NCI-H526 treated with DMSO at 0.1 percent for 48 hours (cell line): ENCODE data around the gene CREBBP.
"Not testable (repeated sequence)": the region's sequence is repeated elsewhere in the genome, so short reads cannot be mapped to it uniquely, and the experiment has no call there.

Source experiments
- DNase-seq: peaks from one replicate; lab custom pipeline; 2025; lab: John Stamatoyannopoulos, UW

The CREBBP gene

DNA sequence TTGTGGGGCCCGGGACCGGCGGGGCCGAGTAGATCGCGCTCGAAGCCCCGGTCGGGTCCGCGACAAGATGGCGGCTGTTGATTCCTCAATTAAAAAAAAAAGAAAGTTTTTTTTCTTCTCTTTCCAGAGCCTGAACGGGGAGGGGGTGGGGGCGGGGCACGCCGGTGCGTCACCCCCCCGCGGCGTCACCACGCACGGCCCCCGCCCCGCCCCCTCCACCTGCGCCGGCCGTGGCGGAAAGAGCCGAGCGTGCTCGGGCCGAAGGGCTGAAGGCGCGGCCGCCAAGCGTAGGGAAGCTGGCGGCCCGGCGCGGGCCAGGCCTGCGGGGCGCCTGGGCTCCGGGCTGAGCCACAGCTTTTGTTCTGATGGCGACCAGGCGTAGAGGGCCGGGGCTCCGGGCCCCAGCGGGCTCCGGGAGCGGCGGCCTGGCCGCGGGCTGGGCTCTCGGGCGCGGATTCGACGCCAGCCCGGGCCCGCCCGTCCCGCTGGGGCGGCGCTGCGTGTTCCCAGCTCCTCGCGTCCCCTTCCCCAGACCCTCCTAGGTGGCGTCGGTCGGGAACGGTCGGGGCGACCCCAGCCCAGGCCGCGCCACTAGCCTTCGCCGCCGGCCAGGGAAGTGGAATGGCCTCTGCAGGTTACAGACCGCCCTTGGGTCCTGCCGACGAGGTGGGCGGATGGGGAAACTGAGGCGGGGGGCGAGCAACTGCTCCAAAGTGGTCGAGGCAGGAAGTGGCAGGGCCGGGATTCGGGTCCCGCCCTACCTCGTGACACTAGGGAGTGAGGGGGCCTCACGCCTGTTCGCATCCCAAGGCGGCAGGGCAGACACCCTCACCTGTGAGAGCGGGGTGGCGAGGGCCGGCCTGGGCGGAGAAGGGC is at the start of gene CREBBP:
TSS of gene CREBBP (minus strand) at position 91 of the 876 bp plus-strand sequence. CDS start 797 bp downstream, outside the sequence.
- DNase-seq: peak; percentile 27

DNA sequence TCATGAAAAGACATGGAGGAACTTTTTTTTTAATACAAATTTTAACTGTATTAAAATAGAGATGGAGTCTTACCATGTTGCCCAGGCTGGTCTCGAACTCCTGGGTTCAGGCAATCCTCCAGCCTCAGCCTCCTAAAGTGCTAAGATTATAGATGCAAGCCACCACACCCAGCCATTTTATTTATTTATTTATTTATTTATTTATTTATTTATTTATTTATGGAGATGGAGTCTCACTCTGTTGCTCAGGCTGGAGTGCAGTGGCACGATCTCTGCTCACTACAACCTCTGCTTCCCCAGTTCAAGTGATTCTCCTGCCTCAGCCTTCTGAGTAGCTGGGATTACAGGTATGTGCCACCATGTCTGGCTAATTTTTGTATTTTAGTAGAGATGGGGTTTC is 46.6 kb upstream of the CREBBP start:
- not testable (repeated sequence) for DNase-seq

DNA sequence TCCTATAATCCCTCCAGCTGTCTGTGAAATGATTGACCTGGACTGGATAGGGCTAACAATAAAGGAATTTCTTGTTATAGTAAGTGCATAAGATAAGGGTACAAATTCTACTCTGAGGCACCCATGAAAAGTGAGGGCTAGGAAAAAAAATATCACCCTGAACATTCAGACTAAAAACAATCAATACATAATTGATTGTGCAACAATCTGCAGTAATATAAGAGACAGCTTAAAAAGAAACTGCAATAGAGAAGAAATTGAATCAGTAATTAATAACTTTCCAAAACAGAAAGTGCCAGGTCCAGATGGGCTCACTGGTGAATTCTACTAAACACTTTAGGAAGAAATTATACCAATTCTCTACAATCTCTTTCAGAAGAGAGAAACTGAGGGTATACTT is 44.2 kb upstream of the CREBBP start:
- DNase-seq: no peak

DNA sequence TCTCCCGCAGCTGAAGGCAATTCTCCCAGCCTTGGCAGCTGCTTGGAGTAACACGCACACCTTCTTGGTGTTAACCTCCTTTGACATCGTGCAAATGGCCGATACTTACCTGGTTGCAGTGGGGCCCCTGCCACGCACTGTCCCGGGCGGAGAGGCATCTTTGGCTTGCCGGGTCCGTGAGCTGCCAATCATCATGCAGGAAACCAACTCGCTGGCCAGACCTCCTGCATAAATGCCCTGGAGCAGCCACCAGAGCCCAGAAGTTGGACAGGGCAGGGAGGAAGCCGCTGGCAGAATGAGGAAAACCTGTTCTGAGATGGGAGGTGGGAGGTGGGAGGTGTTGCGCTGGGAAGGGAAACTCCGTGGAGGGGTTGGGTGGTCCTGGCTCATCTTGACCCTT is 41.7 kb upstream of the CREBBP start:
- DNase-seq: no peak

DNA sequence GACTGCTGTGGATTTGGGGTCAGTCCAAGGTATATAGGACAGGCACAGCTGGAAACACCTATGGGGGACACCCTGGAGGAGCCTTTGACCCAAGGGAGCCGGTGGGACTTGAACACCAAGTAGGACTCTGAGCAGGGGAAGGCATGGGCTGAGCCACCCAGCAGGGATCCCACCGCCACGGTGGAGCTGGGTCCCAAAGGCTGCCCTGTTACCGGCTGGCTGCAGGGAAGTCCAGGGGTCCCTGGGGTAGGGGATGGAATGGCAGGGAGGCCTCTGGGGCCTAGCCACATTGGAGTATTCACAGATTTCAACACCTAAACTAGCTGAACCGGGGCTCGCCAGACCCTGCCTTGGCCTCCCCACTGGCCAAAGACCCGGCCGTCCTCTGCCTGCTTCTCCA is 39.7 kb upstream of the CREBBP start:
- no peak for DNase-seq

DNA sequence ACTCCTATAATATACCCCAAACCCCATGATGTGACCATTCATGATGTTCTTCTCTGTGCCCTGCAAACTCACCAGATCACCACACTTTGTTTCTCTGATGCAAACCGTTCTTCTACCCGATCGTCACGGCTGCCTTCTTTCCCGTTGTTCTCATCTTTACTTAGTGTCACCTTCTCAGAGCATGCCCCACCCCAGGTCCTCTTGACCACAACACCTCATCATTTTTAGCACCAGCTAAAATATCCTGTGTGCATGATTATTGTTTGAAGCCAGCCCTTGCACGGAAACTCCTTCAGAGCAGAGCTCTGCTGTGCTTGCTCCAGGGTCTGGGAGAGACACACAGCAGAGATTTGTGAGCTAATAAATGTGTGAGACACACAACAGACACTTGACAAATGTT is 38.9 kb upstream of the CREBBP start:
- no peak for DNase-seq

DNA sequence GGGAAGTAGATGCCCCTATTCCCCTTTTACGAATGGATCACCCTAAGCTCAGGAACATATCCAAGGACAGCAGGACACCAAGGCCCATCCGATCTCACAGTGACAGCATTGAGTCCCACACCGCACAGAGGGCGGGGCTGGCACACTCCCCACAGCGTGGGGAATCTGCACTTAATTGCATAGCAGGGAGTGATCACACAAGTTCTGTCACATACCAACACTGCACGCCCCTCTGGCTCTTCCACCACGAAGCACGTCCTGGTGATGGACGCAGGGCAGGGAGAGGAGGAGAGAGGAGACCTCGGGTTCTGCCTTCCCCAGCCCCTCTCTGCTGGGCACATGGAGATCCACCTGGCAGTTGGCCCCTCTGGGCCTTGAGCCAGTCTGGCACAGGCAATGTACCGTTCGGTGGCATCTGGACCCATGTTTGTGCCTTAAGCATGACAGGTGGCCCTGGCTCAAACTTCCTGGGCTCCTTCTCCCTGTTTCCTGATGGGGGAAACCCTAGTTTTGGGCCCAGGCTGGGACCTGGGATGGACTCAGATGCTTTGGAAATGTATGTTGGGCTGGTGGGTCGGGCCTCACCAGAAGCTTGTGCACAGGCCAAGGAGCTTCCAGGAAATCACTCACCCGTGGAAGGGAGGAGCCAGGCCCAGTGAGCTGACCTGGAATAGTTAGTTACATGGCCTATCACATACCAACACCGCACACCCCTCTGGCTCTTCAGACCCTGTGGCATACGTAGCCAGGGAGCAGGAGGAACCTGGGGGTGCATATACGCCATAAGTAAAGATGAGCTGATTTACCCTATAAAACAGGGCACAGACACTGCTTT is 35.1 kb upstream of the CREBBP start:
- no peak for DNase-seq

DNA sequence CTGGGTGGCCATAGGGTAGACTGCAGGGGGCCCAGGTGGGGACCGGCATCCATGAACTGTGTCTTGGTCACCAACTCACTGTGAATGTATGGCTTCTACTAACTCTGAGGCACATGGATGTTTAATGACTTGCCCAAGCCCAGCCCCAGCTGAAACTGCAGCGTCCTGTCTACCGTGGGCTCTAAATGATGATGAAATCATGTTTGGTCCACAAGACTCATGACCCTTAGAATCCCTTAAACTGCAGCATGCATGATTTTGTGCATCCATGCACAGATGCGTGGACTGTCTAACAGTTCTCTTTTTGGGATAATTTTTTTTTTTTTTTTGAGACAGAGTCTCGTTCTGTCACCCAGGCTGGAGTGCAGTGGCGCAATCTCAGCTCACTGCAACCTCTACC is 32.4 kb upstream of the CREBBP start:
- DNase-seq: no peak

DNA sequence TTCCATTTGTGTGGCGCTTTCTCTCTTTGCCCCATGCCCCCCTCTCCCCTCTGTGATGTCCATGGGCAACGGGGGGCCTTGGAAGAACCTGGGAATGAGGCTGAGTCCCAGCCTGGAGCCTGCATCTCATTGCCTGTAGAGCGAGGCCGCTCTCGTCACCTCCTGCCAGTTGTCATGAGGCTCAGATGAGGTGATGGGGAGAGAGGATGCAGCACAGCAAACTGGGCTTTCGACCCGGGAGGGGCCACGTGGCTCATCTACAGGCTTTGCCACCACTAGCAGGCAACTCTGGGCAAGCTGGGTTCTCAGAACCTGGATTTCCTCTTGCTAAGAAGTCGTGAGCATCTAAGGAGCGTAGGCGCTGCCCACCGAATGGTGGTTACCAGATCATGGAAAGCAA is 31.9 kb upstream of the CREBBP start:
- no peak for DNase-seq

DNA sequence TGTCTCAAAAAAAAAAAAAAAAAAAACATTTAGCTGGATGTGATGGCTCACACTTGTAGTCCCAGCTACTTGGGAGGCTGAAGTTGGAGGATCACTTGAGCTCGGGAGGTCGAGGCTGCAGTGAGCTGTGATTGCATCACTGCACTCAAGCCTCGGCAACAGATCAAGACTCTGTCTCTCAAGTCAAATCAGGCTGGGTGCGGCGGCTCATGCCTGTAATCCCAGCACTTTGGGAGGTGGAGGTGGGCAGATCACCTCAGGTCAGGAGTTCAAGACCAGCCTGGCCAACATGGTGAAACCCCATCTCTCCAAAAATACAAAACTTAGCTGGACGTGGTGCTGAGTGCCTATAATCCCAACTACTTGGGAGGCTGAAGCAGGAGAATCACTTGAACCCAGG is 31.2 kb upstream of the CREBBP start:
- DNase-seq: not testable (repeated sequence)

DNA sequence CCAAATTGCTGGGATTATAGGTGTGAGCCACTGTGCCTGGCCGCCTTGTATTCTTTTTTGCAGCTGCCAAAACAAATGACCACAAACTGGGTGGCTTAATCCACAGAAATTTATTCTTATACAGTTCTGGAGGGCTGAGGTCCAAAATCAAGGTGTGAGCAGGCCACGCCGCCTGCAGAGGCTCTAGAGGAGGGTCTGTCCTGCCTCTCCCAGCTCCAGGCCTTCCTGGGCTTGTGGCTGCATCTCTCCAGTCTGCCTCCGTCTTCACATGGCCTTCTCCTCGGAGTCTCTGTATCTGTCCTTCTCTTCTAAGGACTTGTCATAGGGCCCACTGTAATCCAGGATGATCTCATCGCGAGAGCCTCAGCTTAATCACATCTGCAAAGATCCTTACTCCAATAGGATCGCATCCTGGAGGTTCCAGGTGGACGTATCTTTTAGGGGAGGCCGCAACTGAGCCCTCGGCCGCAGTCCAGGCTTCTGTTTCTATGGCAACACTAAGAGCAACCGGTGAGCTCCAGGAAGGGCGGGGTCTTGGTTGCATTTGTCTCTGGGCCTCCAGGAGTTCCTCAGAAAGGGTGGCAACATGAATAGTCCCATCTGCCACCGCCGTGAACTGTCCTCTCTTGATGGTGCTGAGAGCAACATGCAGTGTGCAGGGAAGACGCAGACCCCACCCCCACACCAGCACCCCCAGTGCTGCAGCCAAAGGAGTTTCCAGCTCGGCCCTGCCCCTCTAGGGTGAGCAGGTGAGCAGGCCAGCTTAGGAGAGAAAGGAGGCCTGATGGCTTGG is 29.5 kb upstream of the CREBBP start:
- DNase-seq: no peak

DNA sequence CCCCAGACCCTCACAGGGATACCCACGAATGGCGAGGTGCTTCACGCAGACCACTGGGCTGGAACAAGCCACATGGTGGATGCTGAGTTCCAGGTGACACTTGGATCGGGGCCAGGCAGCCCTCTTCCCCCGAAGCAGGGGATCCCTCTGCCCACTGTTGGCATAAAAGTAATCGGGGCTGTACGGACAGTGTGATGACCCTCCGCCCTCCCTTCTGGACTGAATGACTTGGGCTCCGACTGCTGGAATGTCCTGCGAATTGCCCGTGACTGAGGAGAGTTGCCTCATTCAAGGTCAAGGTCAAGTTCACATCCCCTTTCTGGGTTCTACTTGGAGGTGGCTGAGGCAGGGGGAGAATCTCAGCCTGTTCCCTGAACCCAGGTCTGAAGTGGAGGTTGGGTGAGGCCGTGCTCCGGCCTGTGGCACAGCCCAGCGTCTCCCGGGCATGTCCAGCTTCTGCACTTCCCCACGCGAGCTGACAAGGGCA is 28.5 kb upstream of the CREBBP start:
- DNase-seq: no peak

DNA sequence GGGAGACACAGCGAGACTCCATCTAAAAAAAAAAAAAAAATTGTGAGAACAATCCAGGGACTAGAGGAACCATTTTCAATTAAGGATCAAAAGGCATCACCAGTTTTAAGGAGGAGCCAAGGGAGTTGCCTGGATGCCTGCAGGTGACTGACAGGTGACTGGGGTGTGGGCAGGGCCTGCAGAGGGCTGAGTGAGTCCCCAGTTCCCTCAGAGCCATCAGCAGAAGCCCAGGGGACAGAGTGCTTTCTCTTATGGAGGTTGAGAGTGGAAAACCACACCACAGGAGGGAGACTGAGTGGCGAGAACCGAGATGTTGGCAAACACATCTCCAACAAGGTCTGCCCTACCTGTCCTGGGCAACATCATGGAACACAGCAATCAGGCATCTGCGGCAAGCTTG is 27.1 kb upstream of the CREBBP start:
- DNase-seq: no peak

DNA sequence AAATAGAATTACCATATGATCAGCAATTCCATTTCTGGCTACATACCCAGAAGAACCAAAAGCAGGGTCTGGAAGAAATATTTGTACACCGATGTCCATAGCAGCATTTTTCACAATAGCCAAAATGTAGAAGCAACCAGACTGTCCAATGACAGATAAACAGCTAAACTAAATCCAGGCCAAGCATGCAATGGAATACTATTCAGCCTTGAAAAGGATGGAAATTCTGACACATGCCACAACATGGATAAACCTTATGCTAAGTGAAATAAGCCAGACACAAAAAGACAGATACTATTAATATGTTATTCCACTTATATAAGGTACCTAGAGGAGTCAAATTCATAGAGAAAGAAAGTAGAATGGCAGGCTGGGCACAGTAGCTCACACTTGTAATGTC is 25.9 kb upstream of the CREBBP start:
- no peak for DNase-seq

DNA sequence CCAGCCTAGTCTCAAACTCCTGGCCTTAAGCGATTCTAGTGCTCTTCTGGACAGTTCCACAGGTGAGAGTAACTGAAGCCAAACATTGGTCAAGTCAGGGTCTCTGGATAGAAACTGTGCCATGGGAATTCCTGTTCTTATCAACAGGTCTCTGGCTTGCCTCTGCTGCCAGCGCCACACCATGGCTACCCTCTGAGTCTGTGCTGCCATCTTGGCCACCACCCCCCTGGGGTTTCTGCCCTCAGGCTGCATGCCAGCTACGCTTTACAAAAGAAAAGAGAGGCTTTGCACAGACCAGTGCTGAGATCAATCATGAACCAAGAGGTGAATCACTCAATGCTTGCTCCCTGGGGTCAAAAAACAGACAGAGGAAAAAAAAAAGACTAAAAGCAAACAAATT is 24.4 kb upstream of the CREBBP start:
- no peak for DNase-seq

DNA sequence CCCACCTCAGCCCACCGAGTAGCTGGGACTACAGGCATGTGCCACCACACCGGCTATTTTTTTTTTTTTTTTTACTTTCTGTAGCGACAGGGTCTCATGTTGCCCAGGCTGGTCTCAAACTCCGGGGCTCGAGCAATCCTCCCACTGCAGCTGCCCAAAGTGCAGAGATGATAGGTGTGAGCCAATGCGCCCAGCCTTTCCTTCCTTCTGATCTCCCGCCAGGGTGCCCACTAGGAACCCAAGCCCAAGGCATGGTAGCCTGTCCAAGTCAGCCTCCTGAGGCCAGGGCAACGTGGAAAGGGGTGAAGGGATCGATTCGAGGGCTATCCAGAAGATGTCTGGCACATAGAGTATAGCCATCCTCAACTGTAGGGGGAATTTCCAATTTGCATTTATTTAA is 9.6 kb upstream of the CREBBP start:
- no peak for DNase-seq

DNA sequence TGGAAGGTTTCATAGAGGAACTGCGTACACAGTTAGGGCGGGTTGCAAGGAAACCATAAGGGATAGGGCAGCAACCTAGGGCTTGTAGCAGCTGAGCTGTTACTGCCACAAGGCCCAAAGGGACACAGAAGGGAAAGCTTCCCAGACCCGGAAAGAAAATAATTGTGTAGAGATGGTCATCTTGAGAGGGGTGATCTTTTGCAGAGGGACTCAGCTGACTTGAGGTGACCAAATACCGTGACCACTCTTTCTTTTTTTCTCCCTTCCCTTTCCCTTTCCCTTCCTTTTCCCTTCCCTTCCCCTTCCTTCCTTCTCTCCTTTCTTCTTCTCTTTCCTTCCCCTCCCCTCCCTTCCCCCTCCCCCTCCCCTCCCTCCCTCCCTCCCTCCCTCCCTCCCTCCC is 8.5 kb upstream of the CREBBP start:
- no peak for DNase-seq

DNA sequence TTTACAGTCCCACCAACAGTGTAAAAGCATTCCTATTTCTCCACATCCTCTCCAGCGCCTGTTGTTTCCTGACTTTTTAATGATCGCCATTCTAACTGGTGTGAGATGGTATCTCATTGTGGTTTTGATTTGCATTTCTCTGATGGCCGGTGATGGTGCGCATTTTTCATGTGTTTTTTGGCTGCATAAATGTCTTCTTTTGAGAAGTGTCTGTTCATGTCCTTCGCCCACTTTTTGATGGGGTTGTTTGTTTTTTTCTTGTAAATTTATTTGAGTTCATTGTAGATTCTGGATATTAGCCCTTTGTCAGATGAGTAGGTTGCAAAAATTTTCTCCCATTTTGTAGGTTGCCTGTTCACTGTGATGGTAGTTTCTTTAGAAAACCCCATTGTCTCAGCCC is 5.5 kb upstream of the CREBBP start:
- DNase-seq: not testable (repeated sequence)

DNA sequence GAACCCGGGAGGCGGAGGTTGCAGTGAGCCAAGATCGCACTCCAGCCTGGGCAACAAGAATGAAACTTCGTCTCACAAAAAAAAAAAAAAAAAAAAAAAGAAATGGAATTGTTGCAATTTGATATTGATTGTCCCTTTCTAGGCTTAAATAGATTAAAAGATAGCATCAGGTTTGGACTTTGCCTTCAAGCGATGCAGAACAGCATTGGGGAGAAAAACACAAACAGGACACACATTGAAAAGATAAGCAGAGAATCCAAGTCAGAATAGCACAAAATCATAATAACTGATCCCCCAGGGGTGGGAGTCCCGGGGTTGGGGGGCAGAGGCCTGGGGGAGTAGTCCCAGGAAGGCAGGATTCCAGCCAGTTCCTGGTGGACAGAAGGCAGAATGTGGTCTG is 3.9 kb upstream of the CREBBP start:
- DNase-seq: no peak

DNA sequence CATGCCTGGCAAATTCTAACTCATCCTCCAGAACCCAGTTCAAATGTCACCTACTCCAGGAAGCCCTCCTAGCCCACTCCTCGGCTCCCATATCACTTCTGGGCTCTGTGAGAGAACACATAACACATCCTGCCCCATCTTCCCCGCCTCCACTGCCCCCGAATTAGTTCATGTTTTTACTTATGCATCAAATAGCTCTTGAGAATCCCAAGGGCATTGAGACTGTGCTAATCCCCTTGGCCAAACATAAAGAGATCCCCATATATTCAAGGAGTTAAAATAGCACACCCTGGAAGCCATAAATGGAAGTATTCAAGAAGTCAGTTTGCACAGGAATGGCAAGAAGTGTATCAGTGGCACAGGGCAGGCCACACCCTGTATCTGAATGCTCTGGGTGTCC is 2.0 kb upstream of the CREBBP start:
- DNase-seq: no peak

DNA sequence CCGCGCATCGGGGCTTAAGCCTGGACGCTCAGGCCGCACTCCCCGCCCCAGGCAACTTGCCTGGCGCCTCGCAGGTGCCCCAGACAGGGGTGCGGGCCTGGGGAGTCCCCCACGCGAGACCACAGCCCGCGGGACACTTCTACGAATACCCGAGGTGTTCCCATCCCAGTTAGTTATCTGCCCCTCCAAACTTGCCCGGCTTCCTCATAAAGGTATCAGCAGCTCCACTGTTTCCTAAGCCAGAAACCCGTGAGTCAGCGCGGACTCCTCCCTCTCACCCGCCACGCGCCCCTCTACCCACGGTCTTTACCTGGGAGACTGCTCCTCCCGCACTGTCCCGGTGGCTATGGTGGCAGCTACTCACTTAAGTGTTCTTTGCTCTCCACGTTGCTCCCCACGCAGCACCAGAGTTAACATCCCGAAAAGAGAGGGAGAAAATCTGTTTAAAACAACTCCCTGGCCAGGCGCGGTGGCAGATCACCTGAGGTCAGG is 1.0 kb upstream of the CREBBP start:
- DNase-seq: no peak
